HEK293 (cell line): ENCODE results near the gene RDH12.

Source experiments
- CTCF ChIA-PET: fragments of 350-600 bp; formaldehyde crosslinking; extraction: SDS; loops from one replicate; lab custom pipeline; 2021; ENCODE audit warnings: antibody characterized with exemption; lab: Yijun Ruan, JAX
- POLR2A ChIA-PET: fragments of 300-600 bp; formaldehyde crosslinking; extraction: SDS; loops from one replicate; lab custom pipeline; 2020; ENCODE audit warnings: antibody characterized with exemption, inconsistent platforms; lab: Yijun Ruan, JAX
- H3K27ac ChIP-seq: fragments of 200-500 bp; sonication (Bioruptor generic); 2 replicates; pipeline ENCODE4 v1.5.1; 2014; ENCODE audit warnings: low read depth, low read length, control low read depth, inconsistent platforms; ENCODE audit errors: extremely low read depth
- H3K36me3 ChIP-seq, 2 experiments: fragments of 200-500 bp in 1 of 2; sonication (Bioruptor generic) in 1 of 2; 1 replicate in 1 of 2; 2 replicates in 1 of 2; pipeline ENCODE4 v1.5.1; 2014 to 2017; ENCODE audit warnings: inconsistent platforms in 2 of 2, low read length in 2 of 2; ENCODE audit not compliant: control insufficient read depth in 2 of 2, insufficient read depth in 1 of 2
- H3K4me1 ChIP-seq: fragments of 200-500 bp; sonication (Bioruptor generic); 2 replicates; pipeline ENCODE4 v1.5.1; 2014; ENCODE audit warnings: mild to moderate bottlenecking, low read length, inconsistent platforms; ENCODE audit not compliant: control insufficient read depth, insufficient read depth
- H3K4me3 ChIP-seq: 2 replicates; pipeline ENCODE4 v1.5.1; 2011; ENCODE audit warnings: low read depth, mild to moderate bottlenecking, control low read depth, low read length, moderate library complexity
- H3K9me3 ChIP-seq: fragments of 200-500 bp; sonication (Bioruptor generic); 2 replicates; pipeline ENCODE4 v1.5.1; 2014; ENCODE audit warnings: low read depth, low read length, inconsistent platforms; ENCODE audit not compliant: control insufficient read depth, insufficient read depth
- GLI4 ChIP-seq: fragments of 450-650 bp; formaldehyde crosslinking; IDR thresholded peaks from 2 replicates; pipeline ENCODE4 v1.5.1; 2016; ENCODE audit warnings: missing biosample characterization, missing genetic modification characterization
- IKZF3 ChIP-seq: fragments of 450-650 bp; IDR thresholded peaks from 2 replicates; pipeline ENCODE4 v1.5.0; 2018; ENCODE audit warnings: missing biosample characterization, mild to moderate bottlenecking, missing genetic modification characterization, moderate library complexity
- OSR2 ChIP-seq: fragments of 450-650 bp; formaldehyde crosslinking; IDR thresholded peaks from 2 replicates; pipeline ENCODE4 v1.5.1; 2016; ENCODE audit warnings: missing biosample characterization, missing genetic modification characterization
- SP7 ChIP-seq: fragments of 450-650 bp; formaldehyde crosslinking; IDR thresholded peaks from 2 replicates; pipeline ENCODE4 v1.5.1; 2016; ENCODE audit warnings: missing biosample characterization, missing genetic modification characterization
- TCF7L2 ChIP-seq: IDR thresholded peaks from 2 replicates; pipeline ENCODE4 v1.6.1; 2011; ENCODE audit warnings: low read depth, mild to moderate bottlenecking, inconsistent platforms, low read length, moderate library complexity, borderline replicate concordance
- ZBTB11 ChIP-seq: fragments of 450-650 bp; formaldehyde crosslinking; conservative IDR thresholded peaks from 2 replicates; pipeline ENCODE4 v1.5.1; 2016; ENCODE audit warnings: low read depth, missing biosample characterization, missing genetic modification characterization
- ZBTB20 ChIP-seq: fragments of 450-650 bp; formaldehyde crosslinking; IDR thresholded peaks from 2 replicates; pipeline ENCODE4 v1.5.1; 2016; ENCODE audit warnings: missing biosample characterization, missing genetic modification characterization
- ZBTB26 ChIP-seq: fragments of 450-650 bp; formaldehyde crosslinking; optimal IDR thresholded peaks from 2 replicates; pipeline ENCODE3; 2016; ENCODE audit warnings: missing biosample characterization, mild to moderate bottlenecking, missing genetic modification characterization
- ZIC2 ChIP-seq: fragments of 450-650 bp; formaldehyde crosslinking; IDR thresholded peaks from 2 replicates; pipeline ENCODE4 v1.5.1; 2016; ENCODE audit warnings: missing biosample characterization, missing genetic modification characterization
- ZNF132 ChIP-seq: fragments of 450-650 bp; formaldehyde crosslinking; IDR thresholded peaks from 2 replicates; pipeline ENCODE4 v1.5.1; 2017; ENCODE audit warnings: missing biosample characterization, missing genetic modification characterization, borderline replicate concordance
- ZNF211 ChIP-seq: fragments of 450-650 bp; formaldehyde crosslinking; IDR thresholded peaks from 2 replicates; pipeline ENCODE4 v1.5.1; 2016; ENCODE audit warnings: low read depth, missing biosample characterization, missing genetic modification characterization
- ZNF24 ChIP-seq: fragments of 450-650 bp; formaldehyde crosslinking; IDR thresholded peaks from 2 replicates; pipeline ENCODE4 v1.5.1; 2016; ENCODE audit warnings: missing biosample characterization, missing genetic modification characterization
- ZNF266 ChIP-seq: fragments of 450-650 bp; formaldehyde crosslinking; IDR thresholded peaks from 2 replicates; pipeline ENCODE4 v1.5.1; 2016; ENCODE audit warnings: missing biosample characterization, missing genetic modification characterization, low read depth
- ZNF510 ChIP-seq: fragments of 450-650 bp; formaldehyde crosslinking; IDR thresholded peaks from 2 replicates; pipeline ENCODE4 v1.5.1; 2018; ENCODE audit warnings: mild to moderate bottlenecking, missing genetic modification characterization, missing biosample characterization; ENCODE audit not compliant: insufficient replicate concordance
- ZNF513 ChIP-seq: fragments of 450-650 bp; IDR thresholded peaks from 2 replicates; pipeline ENCODE4 v1.5.1; 2018; ENCODE audit warnings: missing biosample characterization, missing genetic modification characterization
- ZNF600 ChIP-seq: fragments of 450-650 bp; formaldehyde crosslinking; IDR thresholded peaks from 2 replicates; pipeline ENCODE4 v1.5.1; 2016; ENCODE audit warnings: missing biosample characterization, missing genetic modification characterization
- ZNF610 ChIP-seq: fragments of 450-650 bp; formaldehyde crosslinking; IDR thresholded peaks from 2 replicates; pipeline ENCODE4 v1.5.1; 2016; ENCODE audit warnings: missing biosample characterization, missing genetic modification characterization, borderline replicate concordance
- ZNF664 ChIP-seq: fragments of 450-650 bp; formaldehyde crosslinking; IDR thresholded peaks from 2 replicates; pipeline ENCODE4 v1.5.1; 2016; ENCODE audit warnings: missing biosample characterization, missing genetic modification characterization
- ZNF707 ChIP-seq: fragments of 450-650 bp; formaldehyde crosslinking; IDR thresholded peaks from 2 replicates; pipeline ENCODE4 v1.5.1; 2016; ENCODE audit warnings: missing biosample characterization, missing genetic modification characterization
- ZNF747 ChIP-seq: fragments of 450-650 bp; formaldehyde crosslinking; IDR thresholded peaks from 2 replicates; pipeline ENCODE4 v1.5.1; 2016; ENCODE audit warnings: missing biosample characterization, missing genetic modification characterization
- ZNF785 ChIP-seq: fragments of 450-650 bp; formaldehyde crosslinking; IDR thresholded peaks from 2 replicates; pipeline ENCODE4 v1.5.1; 2016; ENCODE audit warnings: missing biosample characterization, missing genetic modification characterization
- ZNF791 ChIP-seq: fragments of 450-650 bp; formaldehyde crosslinking; IDR thresholded peaks from 2 replicates; pipeline ENCODE4 v1.5.1; 2016; ENCODE audit warnings: missing biosample characterization, missing genetic modification characterization
- ZSCAN4 ChIP-seq: fragments of 450-650 bp; formaldehyde crosslinking; IDR thresholded peaks from 2 replicates; pipeline ENCODE4 v1.5.1; 2017; ENCODE audit warnings: missing biosample characterization, missing genetic modification characterization
- ZXDB ChIP-seq: fragments of 450-650 bp; formaldehyde crosslinking; IDR thresholded peaks from 2 replicates; pipeline ENCODE4 v1.5.1; 2016; ENCODE audit warnings: missing biosample characterization, missing genetic modification characterization

Gene RDH12

GRCh38 chr14:67756496-67756895 lies 54.8 kb downstream of the RDH12 start:
- no peak overlapping the region for H3K27ac ChIP-seq
- no peak overlapping the region for H3K4me3 ChIP-seq
- TF ChIP-seq ZNF24 (tag by site-specific recombination), result no peak
- TF ChIP-seq ZNF610, result no peak
- TF ChIP-seq ZNF785 (tag by site-specific recombination), result no peak
- TF ChIP-seq ZXDB (tag by site-specific recombination), result no peak
- no peak for TF ChIP-seq IKZF3 (tag by site-specific recombination)
- no peak for TF ChIP-seq ZIC2 (tag by site-specific recombination)
- TF ChIP-seq ZNF266 (tag by site-specific recombination), result no peak
- no peaks in the 10 kb centered on the region for H3K4me1 ChIP-seq
- POLR2A ChIA-PET, result no interaction called here
- CTCF ChIA-PET, result no interaction called here
- no peaks in the 10 kb centered on the region for H3K9me3 ChIP-seq
- H3K36me3 ChIP-seq, result peaks cover 5 to 69% of the 10 kb centered on the region in 2 experiments

GRCh38 chr14:67757175-67757574 lies 55.5 kb downstream of the RDH12 start:
- TF ChIP-seq TCF7L2 (no peak), ZNF600 (tag by site-specific recombination) (no peak), ZBTB26 (tag by site-specific recombination) (no peak), ZBTB20 (tag by site-specific recombination) (no peak), ZNF211 (tag by site-specific recombination) (no peak), ZNF707 (tag by site-specific recombination) (no peak), ZNF747 (tag by site-specific recombination) (no peak), ZNF266 (tag by site-specific recombination) (no peak), ZNF513 (tag by site-specific recombination) (no peak)
- Histone ChIP-seq H3K9me3 (no peaks in the 10 kb centered on the region), H3K4me1 (no peaks in the 10 kb centered on the region), H3K36me3 (peaks cover 5 to 67% of the 10 kb centered on the region in 2 experiments), H3K27ac (no peak overlapping the region), H3K4me3 (no peak overlapping the region)
- ChIA-PET POLR2A (no interaction called here), CTCF (no interaction called here)

- Histone ChIP-seq H3K9me3 (no peaks in the 10 kb centered on the region), H3K4me1 (no peaks in the 10 kb centered on the region), H3K27ac (no peak overlapping the region), H3K36me3 (peaks cover 6 to 64% of the 10 kb centered on the region in 2 experiments), H3K4me3 (no peak overlapping the region)
- ChIA-PET CTCF (interaction anchor here (0.6 kb wide), 1 partner anchor 21 kb away, joined by 3 read pairs; no protein-coding TSS in a partner anchor), POLR2A (interaction anchor here (0.5 kb wide), 1 partner anchor 1668 kb away, joined by 7 read pairs; no protein-coding TSS in a partner anchor)
- no peak for TF ChIP-seq SP7 (tag by site-specific recombination)
- no peak for TF ChIP-seq ZBTB11
- no peak for TF ChIP-seq ZNF664 (tag by site-specific recombination)
- TF ChIP-seq ZNF791, result no peak
- no peak for TF ChIP-seq ZSCAN4
- TF ChIP-seq ZNF510, result no peak
- no peak for TF ChIP-seq ZNF132 (tag by site-specific recombination)
- no peak for TF ChIP-seq GLI4 (tag by site-specific recombination)
- TF ChIP-seq OSR2 (tag by site-specific recombination), result no peak
Observed at GRCh38 chr14:67759916-67760315, 58.2 kb downstream of the RDH12 start.
